HG03066 (cell line): ENCODE results near the gene KCNA3.

ENCODE experiments used
- ATAC-seq: cut with Tn5 transposase; IDR thresholded peaks from one replicate; pipeline ENCODE4 v1.9.1; 2021; ENCODE audit warnings: low read depth; ENCODE audit not compliant: unreplicated experiment

Gene KCNA3

GRCh38 chr1:110674337-110675059, at the start of gene KCNA3:
TSS of gene KCNA3 (minus strand) at chr1:110674940. CDS start at chr1:110674809, 131 bp downstream.
- no peak for ATAC-seq

GRCh38 chr1:110722807-110723206, 48.1 kb upstream of the KCNA3 start:
- no peak for ATAC-seq

DNA sequence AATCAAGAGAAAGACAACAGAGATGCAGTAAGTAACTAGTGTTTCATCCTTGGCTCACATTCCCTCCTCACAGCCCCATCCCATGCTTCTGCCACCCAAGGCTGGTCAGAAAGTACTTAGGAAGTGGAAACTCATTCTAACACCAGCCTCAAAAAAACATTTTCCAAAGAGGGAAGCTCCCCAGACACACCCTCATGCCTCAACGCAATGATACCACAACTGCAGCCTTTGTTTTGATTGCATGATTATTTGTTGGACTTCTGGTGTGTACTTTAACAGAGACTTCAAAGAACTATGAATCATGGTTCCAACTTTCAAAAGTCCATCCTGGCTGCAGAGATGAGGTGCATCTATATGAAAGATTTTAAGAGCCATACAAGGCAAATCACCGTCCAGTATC, 45.2 kb upstream of the KCNA3 start:
- no peak for ATAC-seq

- no peak for ATAC-seq
These were observed 43.7 kb upstream of the KCNA3 start for GRCh38 chr1:110718452-110718851.

GRCh38 chr1:110717179-110717578, 42.4 kb upstream of the KCNA3 start:
- no peak for ATAC-seq

DNA sequence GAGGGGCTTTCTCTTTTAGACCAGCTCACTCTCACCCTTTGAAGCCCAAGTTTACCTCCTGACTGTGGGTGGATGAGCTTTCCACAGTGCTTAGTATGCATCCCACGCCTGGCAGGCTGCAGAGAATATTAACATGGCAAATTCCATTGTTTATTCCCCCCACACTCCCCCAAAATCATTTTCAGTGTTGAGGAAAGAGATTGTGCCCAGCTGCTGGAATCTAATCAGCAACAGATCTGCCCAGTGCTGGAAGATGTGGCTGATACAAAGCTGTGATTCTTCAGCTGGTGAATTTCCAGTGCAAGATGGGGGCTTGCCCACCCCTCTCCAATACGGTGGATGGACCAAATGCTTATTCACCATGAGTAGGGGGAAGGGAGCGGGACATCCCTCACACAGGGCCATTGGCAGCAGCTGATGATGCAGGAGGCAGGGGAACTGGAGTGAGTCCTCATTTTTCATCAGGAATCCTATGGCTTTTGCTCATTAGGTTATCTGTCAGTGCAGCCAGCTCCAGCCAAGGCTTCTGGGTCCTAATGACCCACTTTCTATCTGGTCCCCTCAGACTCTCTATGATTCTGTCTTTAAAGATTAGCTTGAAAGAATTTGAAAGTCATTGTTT, 39.7 kb upstream of the KCNA3 start:
- no peak for ATAC-seq

- ATAC-seq: no peak
These were observed 38.5 kb upstream of the KCNA3 start for GRCh38 chr1:110713221-110713620.

DNA sequence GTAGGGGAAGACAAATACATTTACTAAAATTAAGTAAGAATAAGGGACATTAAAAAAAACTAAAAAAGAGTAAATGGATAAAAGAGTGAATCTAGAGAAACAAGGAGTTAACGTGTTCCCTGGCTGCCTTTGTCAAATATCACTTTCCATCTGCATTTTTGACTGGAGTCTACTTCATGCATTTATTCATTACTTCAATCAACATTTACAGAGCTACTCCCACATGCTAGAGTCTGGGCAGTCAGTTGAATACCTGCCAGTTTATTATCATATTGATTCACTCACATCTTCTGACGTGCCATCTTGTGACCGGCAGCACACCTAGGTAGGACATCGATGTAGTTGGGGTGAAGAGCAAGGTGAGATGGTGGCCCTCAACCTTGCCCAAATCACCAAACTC, 35.6 kb upstream of the KCNA3 start:
- no peak for ATAC-seq

- no peak for ATAC-seq
These were observed 34.3 kb upstream of the KCNA3 start for GRCh38 chr1:110708974-110709440.

- no peak for ATAC-seq
These were observed 32.5 kb upstream of the KCNA3 start for GRCh38 chr1:110707232-110707631.

DNA sequence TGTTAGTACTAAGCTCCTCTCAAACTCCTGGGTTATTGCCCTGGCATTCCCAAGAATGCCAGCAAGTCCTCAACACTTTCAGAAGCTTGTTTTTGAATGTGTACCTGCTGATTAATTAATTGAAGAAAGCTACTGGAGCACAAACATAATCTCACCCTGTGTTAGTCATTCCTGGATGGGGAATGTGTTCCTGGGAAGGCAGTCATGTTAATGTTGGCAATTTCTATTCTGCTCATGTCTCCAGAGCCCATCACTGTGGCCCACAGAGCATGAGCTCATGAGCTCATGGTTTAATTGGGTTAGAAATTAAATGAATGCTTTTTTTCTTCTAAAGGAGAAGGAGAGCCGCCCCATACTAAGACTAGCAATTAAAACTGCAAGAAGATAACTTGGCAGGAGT, 31.9 kb upstream of the KCNA3 start:
- no peak for ATAC-seq

DNA sequence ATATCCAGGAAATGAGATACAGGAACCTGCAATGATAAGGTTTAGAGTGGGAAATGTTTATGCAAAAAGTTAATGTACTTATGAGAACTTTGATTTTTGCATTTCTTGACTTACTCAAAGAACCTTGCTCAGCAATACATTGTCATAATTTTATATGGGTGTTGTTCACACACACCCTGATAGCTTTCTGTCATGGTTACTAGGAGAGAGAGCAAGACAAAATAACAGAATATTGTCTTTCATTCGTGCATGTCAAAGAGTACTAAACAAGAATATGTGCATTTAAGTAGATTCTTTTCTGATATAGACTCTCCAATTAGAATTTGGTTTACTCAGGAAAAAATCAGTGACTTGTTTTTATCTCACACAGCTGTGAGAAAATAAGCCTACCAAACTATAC, 27.5 kb upstream of the KCNA3 start:
- no peak for ATAC-seq

DNA sequence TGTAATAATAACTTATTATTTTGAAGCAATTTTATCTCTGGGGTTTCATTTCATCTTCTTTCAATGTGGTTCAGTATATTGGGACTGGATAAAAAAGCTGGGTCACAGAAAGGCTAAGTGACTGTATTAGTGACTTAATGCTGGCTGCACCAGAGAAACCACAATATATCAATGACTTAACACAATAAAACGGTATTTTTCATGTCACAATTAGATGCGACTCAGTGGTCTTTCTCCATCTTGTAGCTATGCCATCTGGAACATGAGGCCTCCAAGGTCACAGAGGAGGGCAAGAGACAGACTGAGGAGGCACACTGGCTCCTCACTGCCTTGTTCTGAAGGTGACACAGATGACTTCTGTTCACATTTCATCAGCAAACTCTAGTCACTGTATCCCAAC, 26.0 kb upstream of the KCNA3 start:
- no peak for ATAC-seq

- no peak for ATAC-seq
These were observed 22.9 kb upstream of the KCNA3 start for GRCh38 chr1:110697606-110698005.

DNA sequence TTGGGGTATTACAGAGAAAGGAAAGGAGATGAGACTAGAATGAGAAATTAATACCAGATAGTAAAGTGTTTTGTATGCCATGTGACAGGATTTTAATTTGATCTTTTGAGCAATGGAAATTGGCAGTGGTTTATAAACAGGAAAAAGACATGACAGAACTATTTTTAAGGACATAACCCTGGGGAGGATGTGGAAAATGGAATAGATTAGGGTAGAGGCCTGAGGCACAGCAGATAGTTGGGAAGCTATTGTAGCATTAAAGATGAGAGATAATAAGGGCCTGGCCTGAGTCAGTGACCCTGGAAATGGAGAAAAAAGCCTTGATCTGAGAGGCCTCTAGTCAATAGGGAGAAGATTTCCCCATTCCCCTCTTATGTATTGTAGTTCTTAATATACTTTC, 22.1 kb upstream of the KCNA3 start:
- no peak for ATAC-seq

- no peak for ATAC-seq
These were observed 16.1 kb upstream of the KCNA3 start for GRCh38 chr1:110690709-110691365.

DNA sequence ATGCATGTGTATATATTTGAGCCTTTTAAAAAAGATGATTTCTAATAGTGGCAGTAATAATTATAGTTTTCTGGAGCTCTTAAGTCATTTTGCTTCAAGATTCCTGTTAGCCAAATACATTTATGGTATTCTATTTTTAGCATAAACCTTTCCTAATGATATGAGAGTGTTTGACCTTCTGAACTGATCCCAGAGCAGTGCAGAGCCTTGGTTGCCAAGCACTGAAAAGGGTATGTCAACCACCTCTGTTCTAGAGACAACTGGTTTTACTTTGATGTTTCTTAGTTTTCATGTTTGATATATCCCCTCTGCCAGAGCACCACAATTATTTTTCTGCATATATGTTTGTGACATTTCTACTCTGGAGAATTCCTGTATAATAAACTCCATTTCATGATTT, 15.1 kb upstream of the KCNA3 start:
- no peak for ATAC-seq

- no peak for ATAC-seq
These were observed 13.8 kb upstream of the KCNA3 start for GRCh38 chr1:110688514-110688913.

- ATAC-seq: no peak
These were observed 12.5 kb upstream of the KCNA3 start for GRCh38 chr1:110687250-110687649.

- no peak for ATAC-seq
These were observed 11.4 kb upstream of the KCNA3 start for GRCh38 chr1:110686188-110686587.

DNA sequence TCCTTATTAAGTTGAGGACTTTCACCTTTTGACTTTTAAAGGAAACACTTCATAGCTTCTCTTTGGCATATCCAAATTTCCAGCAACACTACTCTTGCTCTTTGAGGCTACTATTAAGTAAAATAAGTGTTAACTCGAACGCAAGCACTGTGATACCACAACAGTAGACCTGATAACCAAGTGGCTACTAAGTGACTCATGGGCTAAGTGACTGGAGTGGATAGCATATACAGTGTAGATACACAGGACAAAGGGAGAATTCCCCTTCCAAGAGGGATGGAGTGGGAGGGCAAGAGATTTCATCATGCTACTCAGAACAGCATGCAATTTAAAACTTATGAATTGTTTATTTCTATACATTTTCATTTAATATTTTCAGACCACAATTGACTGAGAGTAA, 9.8 kb upstream of the KCNA3 start:
- ATAC-seq: no peak

DNA sequence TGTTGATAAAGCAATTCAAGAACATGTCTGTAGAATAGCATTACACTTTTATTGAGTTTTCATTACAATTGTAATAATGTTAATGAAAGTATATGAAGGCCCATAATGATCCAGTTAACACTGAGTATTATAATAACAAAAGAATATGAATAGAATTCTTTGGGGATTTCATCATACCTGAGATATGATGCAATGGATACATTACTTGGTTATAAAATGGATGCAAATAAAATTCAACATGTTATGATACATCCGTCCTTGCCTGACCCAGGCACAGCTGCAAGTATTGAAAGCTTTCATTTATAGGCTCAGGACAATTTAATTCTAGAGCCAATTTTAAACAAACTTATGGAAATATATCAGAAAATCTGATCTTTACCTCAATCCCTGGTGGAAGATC, 8.2 kb upstream of the KCNA3 start:
- ATAC-seq: no peak
